ENCODE results near the gene HS3ST3A1. TPM values are rescaled to one million over a fixed set of nuclear protein-coding genes. Genes with fewer than 3 reads are reported as not detected.

HS3ST3A1 gene
- total RNA-seq, 2 donors from 2014 or later: not detected

- Histone ChIP-seq H3K27ac (no peak overlapping the region), H3K4me3 (no peak overlapping the region), H3K36me3 (replicated peaks in 1 of 2; ENCODE audit: insufficient read depth in 1 of 2, low read depth in 2 of 2) (no peaks in the 10 kb centered on the region), H3K27me3 (no peaks in the 10 kb centered on the region), H3K9me3 (no peaks in the 10 kb centered on the region), H3K4me1 (no peaks in the 10 kb centered on the region)
- DNase-seq (no peak), ATAC-seq (no peak)
- intact Hi-C loops (cut with DNase I): no loop called here
- TF ChIP-seq POLR2A (IDR thresholded peaks at IDR 0.05): no peak
- TF ChIP-seq, protein P1, sequence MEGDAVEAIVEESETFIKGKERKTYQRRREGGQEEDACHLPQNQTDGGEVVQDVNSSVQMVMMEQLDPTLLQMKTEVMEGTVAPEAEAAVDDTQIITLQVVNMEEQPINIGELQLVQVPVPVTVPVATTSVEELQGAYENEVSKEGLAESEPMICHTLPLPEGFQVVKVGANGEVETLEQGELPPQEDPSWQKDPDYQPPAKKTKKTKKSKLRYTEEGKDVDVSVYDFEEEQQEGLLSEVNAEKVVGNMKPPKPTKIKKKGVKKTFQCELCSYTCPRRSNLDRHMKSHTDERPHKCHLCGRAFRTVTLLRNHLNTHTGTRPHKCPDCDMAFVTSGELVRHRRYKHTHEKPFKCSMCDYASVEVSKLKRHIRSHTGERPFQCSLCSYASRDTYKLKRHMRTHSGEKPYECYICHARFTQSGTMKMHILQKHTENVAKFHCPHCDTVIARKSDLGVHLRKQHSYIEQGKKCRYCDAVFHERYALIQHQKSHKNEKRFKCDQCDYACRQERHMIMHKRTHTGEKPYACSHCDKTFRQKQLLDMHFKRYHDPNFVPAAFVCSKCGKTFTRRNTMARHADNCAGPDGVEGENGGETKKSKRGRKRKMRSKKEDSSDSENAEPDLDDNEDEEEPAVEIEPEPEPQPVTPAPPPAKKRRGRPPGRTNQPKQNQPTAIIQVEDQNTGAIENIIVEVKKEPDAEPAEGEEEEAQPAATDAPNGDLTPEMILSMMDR (IDR thresholded peaks at IDR 0.05): no peak
- WGBS, 2 donors: 61 to 65% methylated on average over 8 of the region's 8 CpGs
These were observed 55.8 kb downstream of the HS3ST3A1 start for GRCh38 chr17:13545941-13546340.

- H3K27ac ChIP-seq: no peak overlapping the region
- H3K4me3 ChIP-seq: no peak overlapping the region
- no peak for ATAC-seq
- no peaks in the 10 kb centered on the region for H3K9me3 ChIP-seq
- DNase-seq: no peak
- TF ChIP-seq POLR2A (IDR thresholded peaks at IDR 0.05): no peak
- TF ChIP-seq, protein P1 (IDR thresholded peaks at IDR 0.05): no peak
- no peaks in the 10 kb centered on the region for H3K27me3 ChIP-seq
- intact Hi-C loops (cut with DNase I): no loop called here
- no peaks in the 10 kb centered on the region for H3K36me3 ChIP-seq (replicated peaks in 1 of 2; ENCODE audit: insufficient read depth in 1 of 2, low read depth in 2 of 2)
- 52 to 61% methylated on average over 9 of the region's 9 CpGs for WGBS, 2 donors
- no peaks in the 10 kb centered on the region for H3K4me1 ChIP-seq
These were observed 57.0 kb downstream of the HS3ST3A1 start for GRCh38 chr17:13544765-13545164.

GRCh38 chr17:13544292-13544691 is 57.4 kb downstream of the HS3ST3A1 start:
- intact Hi-C loops (cut with DNase I): no loop called here

DNA sequence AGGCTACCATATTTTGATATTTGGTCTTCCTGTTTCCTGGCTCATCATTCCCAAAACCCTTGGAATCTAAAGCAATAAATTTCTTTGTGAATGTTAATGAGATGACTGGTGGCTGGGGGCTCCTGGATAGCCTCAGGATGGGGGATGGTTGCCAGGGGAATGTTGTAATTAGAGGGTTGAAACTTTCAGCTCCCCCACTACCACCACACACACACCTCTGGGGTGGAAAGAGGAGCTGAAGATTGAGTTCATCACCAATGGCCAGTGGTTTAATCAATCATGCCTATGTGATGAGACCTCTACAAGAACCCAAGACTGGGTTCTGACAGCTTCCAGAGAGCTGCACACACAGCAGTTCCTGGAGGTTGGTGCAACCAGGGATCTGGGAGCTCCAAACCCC is 59.1 kb downstream of the HS3ST3A1 start:
- H3K27ac ChIP-seq: no peak overlapping the region
- no peaks in the 10 kb centered on the region for H3K4me1 ChIP-seq
- H3K9me3 ChIP-seq: no peaks in the 10 kb centered on the region
- H3K4me3 ChIP-seq: no peak overlapping the region
- DNase-seq: no peak
- TF ChIP-seq, protein P1 (IDR thresholded peaks at IDR 0.05): no peak
- no peak for TF ChIP-seq POLR2A (IDR thresholded peaks at IDR 0.05)
- no peaks in the 10 kb centered on the region for H3K36me3 ChIP-seq (replicated peaks in 1 of 2; ENCODE audit: insufficient read depth in 1 of 2, low read depth in 2 of 2)
- no peaks in the 10 kb centered on the region for H3K27me3 ChIP-seq
- no peak for ATAC-seq
- intact Hi-C loops (cut with DNase I): no loop called here

More at GRCh38 chr17:13544292-13544691, 57.4 kb downstream of the HS3ST3A1 start:
- no peaks in the 10 kb centered on the region for H3K27me3 ChIP-seq
- no peak for TF ChIP-seq POLR2A (IDR thresholded peaks at IDR 0.05)
- TF ChIP-seq, protein P1 (IDR thresholded peaks at IDR 0.05): no peak
- 54 to 55% methylated on average over 7 of the region's 7 CpGs for WGBS, 2 donors
- H3K4me1 ChIP-seq: no peaks in the 10 kb centered on the region
- ATAC-seq (no peak), DNase-seq (peak in 2 of 4 donors; percentile 25 to 26)
- H3K36me3 ChIP-seq (replicated peaks in 1 of 2; ENCODE audit: insufficient read depth in 1 of 2, low read depth in 2 of 2): no peaks in the 10 kb centered on the region
- no peak overlapping the region for H3K4me3 ChIP-seq
- no peak overlapping the region for H3K27ac ChIP-seq
- H3K9me3 ChIP-seq: no peaks in the 10 kb centered on the region

DNA sequence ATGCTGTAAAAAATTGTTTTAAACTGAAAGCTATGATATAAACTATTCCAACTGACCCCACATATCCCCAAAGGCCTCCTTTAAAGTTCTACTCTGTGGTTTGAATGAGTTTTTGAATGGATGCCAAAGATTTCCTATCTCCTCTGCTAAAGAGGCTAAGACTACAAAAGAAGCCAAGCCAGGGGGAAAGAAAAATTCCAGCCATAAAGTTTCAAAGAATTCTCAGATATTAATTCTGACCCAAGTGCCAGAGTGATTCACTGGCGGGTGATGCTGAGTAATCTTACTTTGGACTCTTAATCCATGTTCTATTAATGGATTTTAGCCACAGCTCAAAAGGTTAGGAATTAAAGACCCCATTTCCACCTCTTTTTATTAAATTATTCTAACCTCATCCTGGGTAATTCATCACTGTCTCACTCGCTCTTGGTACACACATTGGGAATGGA is 60.7 kb downstream of the HS3ST3A1 start:
- no peaks in the 10 kb centered on the region for H3K9me3 ChIP-seq
- no peaks in the 10 kb centered on the region for H3K4me1 ChIP-seq
- no peak overlapping the region for H3K27ac ChIP-seq
- no peak for ATAC-seq
- no peaks in the 10 kb centered on the region for H3K36me3 ChIP-seq (replicated peaks in 1 of 2; ENCODE audit: insufficient read depth in 1 of 2, low read depth in 2 of 2)
- intact Hi-C loops (cut with DNase I): no loop called here
- DNase-seq: peak in 1 of 4 donors; percentile 4
- no peak for TF ChIP-seq POLR2A (IDR thresholded peaks at IDR 0.05)
- TF ChIP-seq, protein P1 (IDR thresholded peaks at IDR 0.05): no peak
- H3K27me3 ChIP-seq: no peaks in the 10 kb centered on the region
- WGBS, 2 donors: 78 to 83% methylated on average over 2 of the region's 2 CpGs
- H3K4me3 ChIP-seq: no peak overlapping the region

Measured in body of pancreas (tissue), 4 donors.